Spleen (tissue), 7 donors: ENCODE results near the gene FILIP1L.

Experiments
- CTCF ChIP-seq, 11 experiments: fragments of 200-600 bp in 7 of 11; fragments of 450-650 bp in 4 of 11; sonication (generic) in 4 of 11; IDR thresholded peaks in 8 of 11; conservative IDR thresholded peaks in 3 of 11; 1 replicate in 7 of 11; 2 replicates in 4 of 11; pipeline versions ENCODE4 v1.4.0 to v1.8.0; 2016 to 2021; ENCODE audit warnings: antibody characterized with exemption in 11 of 11, inconsistent platforms in 4 of 11, mild to moderate bottlenecking in 1 of 11
- POLR2A ChIP-seq, 3 donors: fragments of 450-650 bp; IDR thresholded peaks; one replicate each; pipeline ENCODE4 v1.5.1; 2017; ENCODE audit warnings: antibody characterized with exemption in 3 of 3, mild to moderate bottlenecking in 1 of 3
- donor health status: DM: no; HTN: no; CAD: no; lungs with moderate emphysema.
- donor health status: DM: no; HTN: no; CAD: no.
- donor health status: DM: no; HTN: no; CAD: no.

DNA sequence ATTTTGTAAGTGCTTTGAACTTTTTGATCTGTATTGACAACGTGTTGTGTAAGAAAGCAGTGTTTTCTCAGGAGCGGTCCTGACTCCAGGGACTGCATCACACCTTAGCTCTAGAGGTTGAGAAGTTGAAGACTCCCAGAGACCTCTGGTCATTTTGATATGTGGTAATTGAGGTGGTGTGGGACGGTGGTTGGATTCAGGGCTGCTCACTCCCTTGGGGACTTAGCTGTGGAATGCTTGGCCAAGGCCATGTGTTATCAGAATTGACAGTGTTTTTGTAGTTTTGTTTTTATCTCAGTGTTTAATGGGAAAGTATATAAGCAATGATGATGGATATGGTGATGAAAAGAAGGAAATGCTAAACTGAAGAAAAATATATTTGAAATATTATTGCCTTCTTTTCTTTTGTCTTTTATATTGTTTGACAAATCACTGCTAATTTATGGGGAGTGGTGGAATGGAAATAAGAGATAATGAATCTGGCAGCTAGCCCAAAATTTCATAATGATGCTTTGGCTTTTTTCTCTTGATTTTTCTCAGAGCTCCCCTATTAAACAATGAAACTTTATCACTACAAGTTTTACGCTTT is 280.6 kb downstream of the FILIP1L start:
- no peak for TF ChIP-seq POLR2A (IDR thresholded peaks at IDR 0.05)
- TF ChIP-seq CTCF (IDR thresholded peaks at IDR 0.05 in 8 of 11, conservative IDR thresholded peaks at IDR 0.05 in 3 of 11) = no peak
